K562 (cell line): ENCODE results near the gene TMEM131.
"Not testable (repeated sequence)": the region's sequence is repeated elsewhere in the genome, so short reads cannot be mapped to it uniquely, and the experiment has no call there.

ENCODE experiments used
- ARHGAP35 ChIP-seq: fragments of 450-650 bp; IDR thresholded peaks from 2 replicates; pipeline ENCODE4 v1.6.1; 2018; ENCODE audit not compliant: partially characterized antibody
- BRCA1 ChIP-seq, 2 experiments: fragments of 450-650 bp in 1 of 2; sonication (generic) in 1 of 2; formaldehyde crosslinking in 1 of 2; IDR thresholded peaks; 2 replicates each; pipeline versions ENCODE4 v1.5.0 to v1.6.1; 2017 to 2020; ENCODE audit warnings: mild to moderate bottlenecking in 1 of 2, missing genetic modification reagents in 1 of 2
- BRF2 ChIP-seq: IDR thresholded peaks from 3 replicates; pipeline ENCODE4 v1.6.1; 2011; ENCODE audit warnings: borderline replicate concordance, mild to moderate bottlenecking; ENCODE audit not compliant: insufficient read length, insufficient read depth
- CTCF ChIP-seq, 3 experiments: IDR thresholded peaks in 2 of 3; conservative IDR thresholded peaks in 1 of 3; 2 replicates each; pipeline ENCODE4 v1.5.1; 2011 to 2012; ENCODE audit warnings: low read length in 3 of 3, mild to moderate bottlenecking in 3 of 3, control low read depth in 2 of 3, improper control_type of control experiment in 1 of 3, inconsistent platforms in 1 of 3, low read depth in 1 of 3, mixed read lengths in 1 of 3, moderate library complexity in 1 of 3; ENCODE audit not compliant: insufficient read depth in 2 of 3
- ELF4 ChIP-seq: fragments of 450-650 bp; formaldehyde crosslinking; IDR thresholded peaks from 2 replicates; pipeline ENCODE4 v1.4.0; 2022; ENCODE audit warnings: missing genetic modification characterization
- GTF2F1 ChIP-seq: IDR thresholded peaks from 2 replicates; pipeline ENCODE4 v1.6.1; 2011; ENCODE audit warnings: low read depth, low read length, improper control_type of control experiment
- HMG20A ChIP-seq: fragments of 450-650 bp; formaldehyde crosslinking; conservative IDR thresholded peaks from 2 replicates; pipeline ENCODE4 v1.4.0; 2020; ENCODE audit warnings: mild to moderate bottlenecking, mixed read lengths
- JUND ChIP-seq, 2 experiments: IDR thresholded peaks; 2 replicates in 1 of 2; 3 replicates in 1 of 2; pipeline ENCODE4 v1.6.1; 2011; ENCODE audit warnings: borderline replicate concordance in 2 of 2, low read depth in 2 of 2, low read length in 2 of 2, improper control_type of control experiment in 1 of 2, missing biosample characterization in 1 of 2, missing genetic modification characterization in 1 of 2, missing genetic modification reagents in 1 of 2
- MCM3 ChIP-seq: fragments of 450-650 bp; IDR thresholded peaks from 2 replicates; pipeline ENCODE4 v1.6.1; 2016
- PCBP1 ChIP-seq: fragments of 200-400 bp; formaldehyde crosslinking; IDR thresholded peaks from 2 replicates; pipeline ENCODE4 v1.6.1; 2018; ENCODE audit warnings: mild to moderate bottlenecking, low read depth, low read length; ENCODE audit not compliant: poor library complexity, severe bottlenecking
- POLR2AphosphoS5 ChIP-seq: IDR thresholded peaks from 2 replicates; pipeline ENCODE4 v1.6.1; 2011; ENCODE audit warnings: mild to moderate bottlenecking, low read depth, low read length, moderate library complexity; ENCODE audit not compliant: control insufficient read depth, insufficient read depth
- ZNF639 ChIP-seq, 2 experiments: fragments of 200-800 bp in 1 of 2; sonication (Bioruptor generic) in 1 of 2; sonication (generic) in 1 of 2; formaldehyde crosslinking in 1 of 2; IDR thresholded peaks in 1 of 2; conservative IDR thresholded peaks in 1 of 2; 2 replicates each; pipeline versions ENCODE4 v1.5.0 to v1.6.1; 2016 to 2020; ENCODE audit warnings: missing compliant biosample characterization in 1 of 2, missing genetic modification characterization in 1 of 2, missing genetic modification reagents in 1 of 2

GRCh38 chr2:97826266-97826847, 169.4 kb downstream of the TMEM131 start:
- not testable (repeated sequence) for TF ChIP-seq JUND (IDR thresholded peaks at IDR 0.05; ENCODE audit: borderline replicate concordance, low read depth, low read length); JUND (tag; IDR thresholded peaks at IDR 0.05; ENCODE audit: borderline replicate concordance, low read depth, low read length); POLR2AphosphoS5; CTCF (IDR thresholded peaks at IDR 0.05 in 2 of 3, conservative IDR thresholded peaks at IDR 0.05 in 1 of 3; ENCODE audit: insufficient read depth in 2 of 3, low read depth in 1 of 3, low read length in 3 of 3); PCBP1; MCM3; GTF2F1; HMG20A; ZNF639 (CRISPR knock-in tag; conservative IDR thresholded peaks at IDR 0.05 in 1 of 2, IDR thresholded peaks at IDR 0.05 in 1 of 2); BRF2; BRCA1 (IDR thresholded peaks at IDR 0.05); BRCA1 (CRISPR knock-in tag; IDR thresholded peaks at IDR 0.05); ARHGAP35; ELF4 (CRISPR knock-in tag)
